Measurements from ENCODE around the gene MYL6B. TPM values are rescaled to one million over a fixed set of nuclear protein-coding genes. Genes with fewer than 3 reads are reported as not detected.

Gene MYL6B
- polyA plus RNA-seq, 2 of the 4 experiments (the other 2 are of a cell fraction), result 67.0 to 83.9 TPM

DNA sequence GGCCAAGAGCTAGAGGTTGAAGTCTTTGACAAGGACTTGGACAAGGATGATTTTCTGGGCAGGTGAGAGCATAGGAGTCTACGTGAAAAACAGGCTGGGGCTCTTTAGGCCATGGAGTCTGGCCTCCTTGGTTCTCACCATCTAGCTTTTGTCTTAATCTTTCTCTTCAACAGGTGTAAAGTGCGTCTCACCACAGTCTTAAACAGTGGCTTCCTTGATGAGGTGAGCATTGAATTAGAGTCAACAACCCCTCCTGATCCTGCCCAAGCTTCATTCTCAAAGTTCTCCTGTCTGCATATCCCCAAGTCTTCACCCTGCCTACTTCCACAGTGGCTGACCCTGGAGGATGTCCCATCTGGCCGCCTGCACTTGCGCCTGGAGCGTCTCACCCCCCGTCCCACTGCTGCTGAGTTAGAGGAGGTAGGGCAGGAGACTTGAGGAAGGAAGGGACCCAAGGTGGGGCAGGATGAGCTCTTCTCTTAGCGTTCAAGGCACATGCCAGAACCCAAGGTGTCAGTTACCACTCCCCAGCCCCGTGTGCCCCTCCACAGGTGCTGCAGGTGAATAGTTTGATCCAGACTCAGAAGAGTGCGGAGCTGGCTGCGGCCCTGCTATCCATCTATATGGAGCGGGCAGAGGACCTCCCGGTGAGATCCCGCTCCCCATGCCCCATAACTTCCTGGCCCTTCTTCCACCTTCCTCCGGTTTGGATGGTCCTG, 14.4 kb upstream of the MYL6B start:
- no peak for ATAC-seq
- WGBS (ENCODE audit: missing lambda C conversion rate), result 96% methylated on average over 14 of the region's 14 CpGs
- TF ChIP-seq RFX5 (IDR thresholded peaks at IDR 0.05), result no peak
- TF ChIP-seq CHD4 (IDR thresholded peaks at IDR 0.05; ENCODE audit: borderline replicate concordance), result no peak
- TF ChIP-seq TFCP2L1 (CRISPR knock-in tag; IDR thresholded peaks at IDR 0.05), result no peak
- no peak for TF ChIP-seq FOXS1 (CRISPR knock-in tag; IDR thresholded peaks at IDR 0.05)
- no peak for TF ChIP-seq EHMT2 (IDR thresholded peaks at IDR 0.05; ENCODE audit: low read depth)
- TF ChIP-seq POLR2AphosphoS2 (conservative IDR thresholded peaks at IDR 0.05; ENCODE audit: low read length), result no peak
- no peak for TF ChIP-seq EHF (CRISPR knock-in tag; IDR thresholded peaks at IDR 0.05)
- TF ChIP-seq REST (IDR thresholded peaks at IDR 0.05), result no peak
- no peak for TF ChIP-seq MAFK (IDR thresholded peaks at IDR 0.05; ENCODE audit: partially characterized antibody)
- TF ChIP-seq ELK1 (IDR thresholded peaks at IDR 0.05; ENCODE audit: low read depth, low read length), result no peak
- no peak for TF ChIP-seq HMGXB4 (CRISPR knock-in tag; IDR thresholded peaks at IDR 0.05; ENCODE audit: borderline replicate concordance)
- TF ChIP-seq HOXB13 (CRISPR knock-in tag; IDR thresholded peaks at IDR 0.05; ENCODE audit: low read depth), result no peak
- TF ChIP-seq BCL3 (IDR thresholded peaks at IDR 0.05), result no peak
- TF ChIP-seq, protein P1, sequence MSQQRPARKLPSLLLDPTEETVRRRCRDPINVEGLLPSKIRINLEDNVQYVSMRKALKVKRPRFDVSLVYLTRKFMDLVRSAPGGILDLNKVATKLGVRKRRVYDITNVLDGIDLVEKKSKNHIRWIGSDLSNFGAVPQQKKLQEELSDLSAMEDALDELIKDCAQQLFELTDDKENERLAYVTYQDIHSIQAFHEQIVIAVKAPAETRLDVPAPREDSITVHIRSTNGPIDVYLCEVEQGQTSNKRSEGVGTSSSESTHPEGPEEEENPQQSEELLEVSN (IDR thresholded peaks at IDR 0.05; ENCODE audit: borderline replicate concordance, low read depth), result no peak
- TF ChIP-seq JUNB (IDR thresholded peaks at IDR 0.05), result no peak
- no peak for TF ChIP-seq JUN (IDR thresholded peaks at IDR 0.05)
- no peak for TF ChIP-seq ESRRA (IDR thresholded peaks at IDR 0.05; ENCODE audit: borderline replicate concordance, low read length)
- no peak for TF ChIP-seq MAZ (IDR thresholded peaks at IDR 0.05; ENCODE audit: borderline replicate concordance, low read depth, low read length)
- TF ChIP-seq HOXA7 (CRISPR knock-in tag; IDR thresholded peaks at IDR 0.05), result no peak
- TF ChIP-seq BHLHE40 (IDR thresholded peaks at IDR 0.05; ENCODE audit: low read depth, low read length), result no peak
- POLR2A ChIA-PET, result no interaction called here
- no peak for FAIRE-seq
- no peaks in the 10 kb centered on the region for H3K9me3 ChIP-seq
- no peak overlapping the region for H3K4me2 ChIP-seq
- H3K4me3 ChIP-seq, result no peak overlapping the region
- H3K27ac ChIP-seq, result no peak overlapping the region
- CTCF ChIA-PET, result interaction anchor here (0.6 to 3.8 kb wide), 10 partner anchors 9 to 91 kb away, joined by 4 to 17 read pairs (median 6); partner anchors contain the start of genes ESYT1, MYL6, MYL6B and SMARCC2
- DNase-seq (ENCODE audit: low read depth in 1 of 2, low spot score in 1 of 2), result no peak
- H3K4me1 ChIP-seq, result no peaks in the 10 kb centered on the region
